ES-I3 (cell line): ENCODE measurements around the gene ALDH1B1.

Experiments used
- H3K36me3 ChIP-seq: 2 replicates; pipeline ENCODE4 v1.6.1; 2013; ENCODE audit warnings: mild to moderate bottlenecking, low read length, control low read depth, moderate library complexity; ENCODE audit not compliant: insufficient read depth
- H3K4me1 ChIP-seq: 2 replicates; pipeline ENCODE4 v1.6.1; 2013; ENCODE audit warnings: mild to moderate bottlenecking, control low read depth, low read length; ENCODE audit not compliant: insufficient read depth
- H3K9ac ChIP-seq: 2 replicates; pipeline ENCODE4 v1.6.1; 2013; ENCODE audit warnings: low read depth, mild to moderate bottlenecking, low read length, moderate library complexity
- H3K9me3 ChIP-seq: 2 replicates; pipeline ENCODE4 v1.6.1; 2013; ENCODE audit warnings: mild to moderate bottlenecking, low read length, moderate library complexity; ENCODE audit not compliant: control insufficient read depth, insufficient read depth

The ALDH1B1 gene

DNA sequence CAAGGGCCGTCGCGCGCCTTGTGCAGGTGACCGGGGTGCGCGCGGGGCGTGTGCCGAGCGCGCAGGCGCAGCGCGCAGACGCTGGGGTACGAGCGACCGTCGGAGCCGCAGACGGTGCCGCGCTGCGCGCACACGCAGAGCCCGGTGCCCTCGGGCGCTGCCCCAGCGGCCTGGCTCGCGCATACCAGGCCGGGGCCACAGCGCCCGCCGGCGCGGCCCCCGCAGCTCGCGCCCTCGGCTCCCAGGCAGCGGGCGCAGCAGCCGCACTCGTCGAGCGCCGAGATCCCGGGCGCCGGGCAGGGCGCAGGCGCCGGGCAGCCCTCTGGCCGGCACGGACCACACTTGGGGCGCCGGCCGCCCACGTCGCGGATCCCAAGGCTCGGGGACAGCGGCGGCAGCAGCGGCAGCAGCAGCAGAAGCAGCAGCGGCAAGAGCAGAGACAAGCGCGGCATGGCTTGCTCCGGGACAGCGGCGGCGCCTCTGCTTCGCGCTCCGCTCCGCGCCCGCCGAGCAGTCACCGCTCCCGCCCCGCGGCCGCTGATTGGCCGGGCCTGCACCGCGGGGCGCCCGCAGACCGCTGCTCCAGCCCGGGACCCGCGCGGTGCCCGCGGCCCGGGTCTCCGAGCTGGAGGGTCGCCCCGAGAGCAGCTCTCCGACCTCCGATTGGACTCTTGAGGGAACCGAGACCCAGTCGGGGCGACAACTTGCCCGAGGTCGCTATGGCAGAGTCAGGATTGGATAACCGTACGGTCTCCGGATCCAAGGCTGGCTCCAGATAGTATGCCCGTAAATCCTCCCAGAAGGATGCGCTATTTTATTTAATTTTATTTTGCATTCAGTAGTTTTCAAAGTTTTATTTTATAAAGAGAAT is 31.7 kb downstream of the ALDH1B1 start, which contains the start of gene IGFBPL1:
Gene IGFBPL1, minus strand, starts transcription at position 482 of the 871 bp plus-strand sequence. Its CDS starts 30 bp downstream, at position 452.
- Histone ChIP-seq H3K36me3 (no peaks in the 10 kb centered on the region), H3K9ac (peak within 1 kb of the TSS; percentile 67), H3K4me1 (peaks cover 20% of the 10 kb centered on the region), H3K9me3 (no peaks in the 10 kb centered on the region)

DNA sequence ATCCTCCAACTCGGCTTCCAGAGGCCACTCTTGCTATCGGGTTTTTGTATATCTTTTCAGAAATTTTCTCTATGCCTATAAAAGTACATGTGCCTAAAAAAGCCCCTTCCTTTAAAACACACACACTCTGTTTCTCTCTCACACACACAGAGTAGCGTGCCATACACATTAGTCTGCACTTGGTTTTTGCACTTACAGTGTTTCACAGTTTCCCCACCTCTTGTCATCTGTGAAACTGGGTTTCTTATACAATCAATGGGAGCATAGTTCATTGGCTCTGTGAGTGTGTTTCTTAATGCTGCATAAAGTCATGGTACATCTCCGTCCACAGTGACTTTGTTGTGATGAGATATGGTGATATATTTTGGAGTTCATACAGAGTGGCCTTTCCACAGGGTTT is 32.4 kb downstream of the ALDH1B1 start:
- no peaks in the 10 kb centered on the region for H3K9me3 ChIP-seq
- peak overlapping the region; percentile 67; the same call in 1 of the 2 replicates for H3K9ac ChIP-seq
- H3K4me1 ChIP-seq, result peaks cover 20% of the 10 kb centered on the region
- H3K36me3 ChIP-seq, result no peaks in the 10 kb centered on the region

DNA sequence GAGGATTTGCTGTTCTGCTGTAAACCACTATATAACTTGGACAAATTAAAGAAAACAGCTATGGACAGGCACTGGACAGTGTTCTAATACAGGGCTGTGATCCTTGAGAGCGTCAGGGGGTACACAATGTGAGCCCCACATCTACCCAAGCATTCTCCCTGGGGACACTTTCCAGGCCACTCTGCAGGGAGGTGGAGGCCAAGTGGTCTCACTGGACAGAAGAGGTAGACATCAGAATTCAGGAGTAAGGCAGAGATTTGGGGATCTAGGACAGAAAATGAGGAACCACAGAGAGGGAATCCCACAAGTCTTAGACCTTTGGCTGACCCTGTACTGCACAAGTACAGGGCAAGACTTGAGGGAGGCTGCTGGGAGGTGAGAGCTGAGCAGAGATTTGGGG is 35.6 kb downstream of the ALDH1B1 start:
- H3K9me3 ChIP-seq, result no peaks in the 10 kb centered on the region

GRCh38 chr9:38431116-38431515 is 38.6 kb downstream of the ALDH1B1 start:
- Histone ChIP-seq H3K9me3 (no peaks in the 10 kb centered on the region), H3K36me3 (no peaks in the 10 kb centered on the region), H3K9ac (no peak overlapping the region), H3K4me1 (peaks cover 5% of the 10 kb centered on the region; the same call in 1 of the 2 replicates)

More for the DNA sequence above, 35.6 kb downstream of the ALDH1B1 start:
- H3K9ac ChIP-seq, result no peak overlapping the region
- H3K4me1 ChIP-seq, result peaks cover 5% of the 10 kb centered on the region
- no peaks in the 10 kb centered on the region for H3K36me3 ChIP-seq

DNA sequence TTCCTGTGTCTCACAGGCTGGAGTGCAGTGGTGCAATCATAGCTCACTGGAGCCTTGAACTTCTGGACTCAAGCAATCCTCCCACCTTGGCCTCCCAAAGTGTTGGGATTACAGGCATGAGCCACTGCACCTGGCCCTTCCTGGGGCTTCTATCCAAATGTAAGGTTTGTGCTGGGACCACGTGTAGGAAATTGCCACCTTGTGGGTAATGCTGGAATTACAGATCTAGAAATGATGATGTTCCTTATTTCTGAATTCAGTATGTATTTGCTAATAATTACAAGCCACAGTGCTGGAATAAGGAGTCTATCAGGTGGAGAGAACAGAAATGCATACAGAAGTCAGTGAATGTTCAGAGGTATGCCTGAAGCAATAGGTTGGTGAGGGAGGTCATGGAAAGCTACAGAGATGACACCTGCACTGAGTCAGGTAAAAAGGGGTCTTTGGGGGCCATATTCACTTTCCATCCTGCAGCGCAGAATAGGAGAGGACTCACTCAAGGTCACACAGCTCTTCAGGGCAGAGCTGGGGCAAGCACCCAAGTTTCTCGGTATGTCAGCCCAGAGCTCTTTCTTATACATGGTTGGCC is 40.5 kb downstream of the ALDH1B1 start:
- Histone ChIP-seq H3K4me1 (no peaks in the 10 kb centered on the region), H3K36me3 (no peaks in the 10 kb centered on the region), H3K9me3 (no peaks in the 10 kb centered on the region), H3K9ac (no peak overlapping the region)

- H3K9ac ChIP-seq, result no peak overlapping the region
- H3K9me3 ChIP-seq, result no peaks in the 10 kb centered on the region
- H3K4me1 ChIP-seq, result no peaks in the 10 kb centered on the region
- no peaks in the 10 kb centered on the region for H3K36me3 ChIP-seq
Observed at GRCh38 chr9:38434365-38434764, 41.9 kb downstream of the ALDH1B1 start.

DNA sequence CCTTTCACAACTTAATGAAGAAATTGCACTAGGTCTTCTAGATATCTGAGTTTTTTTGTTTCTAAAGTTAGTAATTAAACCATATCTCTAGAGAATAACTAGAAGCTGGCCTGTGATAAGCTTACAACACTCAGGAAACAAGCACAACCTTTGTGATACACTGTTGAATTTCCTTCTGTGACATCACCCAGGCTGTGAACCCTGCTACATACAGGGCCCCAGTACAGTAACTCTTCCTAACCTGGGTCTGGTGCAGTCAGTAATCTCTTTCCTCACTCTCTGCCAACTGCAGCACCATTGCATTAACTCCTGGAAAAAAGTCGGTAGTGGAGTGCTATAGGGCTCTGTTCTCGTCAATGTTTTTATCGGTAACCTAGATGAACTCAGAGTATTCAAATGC is 42.4 kb downstream of the ALDH1B1 start:
- no peak overlapping the region for H3K9ac ChIP-seq
- no peaks in the 10 kb centered on the region for H3K36me3 ChIP-seq
- H3K4me1 ChIP-seq, result no peaks in the 10 kb centered on the region
- H3K9me3 ChIP-seq, result no peaks in the 10 kb centered on the region

DNA sequence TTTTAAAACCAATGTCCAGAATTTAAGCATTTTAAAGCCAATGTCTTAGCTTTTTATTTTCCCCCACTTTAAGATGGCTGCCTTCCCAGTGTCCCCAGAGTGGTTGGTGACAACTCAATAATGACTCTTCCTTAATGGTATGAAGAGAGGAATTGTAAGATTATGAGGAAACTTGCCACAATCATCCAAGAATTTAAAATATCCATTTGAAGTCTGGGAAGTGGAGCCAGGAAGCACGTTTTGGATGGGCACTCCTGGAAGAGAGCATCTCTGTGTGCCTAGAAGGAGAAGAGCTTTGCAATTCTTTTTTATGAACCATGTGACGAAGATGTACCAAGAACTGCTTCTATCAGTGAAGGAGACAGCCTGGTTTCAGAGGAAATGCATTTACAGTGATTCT is 43.0 kb downstream of the ALDH1B1 start:
- H3K9me3 ChIP-seq, result no peaks in the 10 kb centered on the region
- H3K36me3 ChIP-seq, result no peaks in the 10 kb centered on the region
- no peak overlapping the region for H3K9ac ChIP-seq
- no peaks in the 10 kb centered on the region for H3K4me1 ChIP-seq

- no peaks in the 10 kb centered on the region for H3K4me1 ChIP-seq
- H3K9me3 ChIP-seq, result no peaks in the 10 kb centered on the region
- H3K36me3 ChIP-seq, result no peaks in the 10 kb centered on the region
- H3K9ac ChIP-seq, result no peak overlapping the region
Observed at GRCh38 chr9:38436708-38437107, 44.2 kb downstream of the ALDH1B1 start.

GRCh38 chr9:38437193-38437823 is 44.8 kb downstream of the ALDH1B1 start:
- no peak overlapping the region for H3K9ac ChIP-seq

DNA sequence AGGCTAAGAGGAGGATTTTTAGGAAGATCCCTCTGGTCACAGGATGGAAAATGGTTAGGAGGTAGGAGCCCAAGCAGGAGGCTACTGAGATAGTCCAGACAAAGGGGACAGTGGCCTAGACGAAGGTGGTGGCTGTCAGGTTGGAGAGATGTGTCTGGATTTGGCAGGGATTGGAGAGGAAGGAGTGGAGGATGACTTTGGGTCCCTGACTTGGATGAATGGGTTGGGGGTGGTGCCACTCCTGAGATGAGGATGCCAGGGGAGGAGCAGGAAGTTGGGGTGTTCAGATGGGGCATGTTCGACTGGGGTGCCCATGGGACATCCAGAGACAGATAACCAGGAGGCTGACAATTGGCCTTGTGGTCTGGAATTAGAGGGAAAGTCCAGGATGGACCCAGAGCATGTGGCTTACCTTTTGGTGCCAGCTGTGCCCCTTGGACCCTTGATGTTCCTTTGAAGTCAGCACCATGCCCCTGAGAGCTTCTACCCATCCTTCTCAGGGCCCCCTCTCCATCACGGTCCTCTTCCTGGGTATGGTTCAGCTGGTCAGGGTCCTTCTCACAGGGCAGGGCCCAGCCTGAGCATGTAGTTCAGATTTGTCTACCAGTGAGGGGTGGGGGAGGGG is 46.9 kb downstream of the ALDH1B1 start:
- Histone ChIP-seq H3K9me3 (no peaks in the 10 kb centered on the region), H3K36me3 (no peaks in the 10 kb centered on the region), H3K9ac (no peak overlapping the region), H3K4me1 (no peaks in the 10 kb centered on the region)

More at GRCh38 chr9:38437193-38437823, 44.8 kb downstream of the ALDH1B1 start:
- Histone ChIP-seq H3K4me1 (no peaks in the 10 kb centered on the region), H3K36me3 (no peaks in the 10 kb centered on the region), H3K9me3 (no peaks in the 10 kb centered on the region)

DNA sequence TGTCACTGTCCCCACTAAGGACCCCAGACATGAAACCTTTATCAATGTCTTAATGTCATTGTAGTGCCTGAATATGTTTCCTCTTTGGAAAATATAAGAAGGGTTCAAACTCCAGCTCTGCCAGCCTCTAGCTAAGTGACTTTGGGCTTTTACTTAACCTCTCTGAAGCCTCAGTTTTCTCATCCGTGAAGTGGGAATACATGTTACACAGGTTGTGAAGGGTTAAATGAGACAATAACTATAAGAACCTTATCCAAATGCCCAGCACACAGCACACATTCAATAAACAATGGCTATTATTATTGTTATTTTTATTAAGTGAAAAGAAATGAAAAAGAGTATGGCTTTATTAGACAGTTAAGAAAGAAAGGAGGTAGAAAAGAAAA is 47.4 kb downstream of the ALDH1B1 start:
- H3K9me3 ChIP-seq, result no peaks in the 10 kb centered on the region
- no peaks in the 10 kb centered on the region for H3K4me1 ChIP-seq
- H3K9ac ChIP-seq, result no peak overlapping the region
- no peaks in the 10 kb centered on the region for H3K36me3 ChIP-seq

- Histone ChIP-seq H3K36me3 (no peaks in the 10 kb centered on the region), H3K4me1 (no peaks in the 10 kb centered on the region), H3K9ac (no peak overlapping the region), H3K9me3 (no peaks in the 10 kb centered on the region)
Observed at GRCh38 chr9:38440516-38440915, 48.0 kb downstream of the ALDH1B1 start.

- H3K9me3 ChIP-seq, result no peaks in the 10 kb centered on the region
- H3K36me3 ChIP-seq, result no peaks in the 10 kb centered on the region
- H3K9ac ChIP-seq, result no peak overlapping the region
- no peaks in the 10 kb centered on the region for H3K4me1 ChIP-seq
Observed at GRCh38 chr9:38441347-38442085, 49.0 kb downstream of the ALDH1B1 start.
